GM12878 (cell line): ENCODE results near the gene TRERF1. TPM values are rescaled to one million over a fixed set of nuclear protein-coding genes. Genes with fewer than 3 reads are reported as not detected.

Experiments used
- ATAC-seq: fragments of 200-7000 bp; cut with Tn5 transposase; 3 replicates; pipeline ENCODE4 v1.9.1; 2020; ENCODE audit warnings: mild to moderate bottlenecking, moderate library complexity
- BruUV-seq: library from RNA; stranded (reverse); fragments of 400-500 nt; replicated peaks from 2 replicates; lab custom pipeline; 2021; lab: Mats Ljungman, UMichigan
- CTCF ChIA-PET: fragments of 300-600 bp; sonication (Branson Sonifier 250); formaldehyde crosslinking; extraction: SDS; loops from one replicate; lab custom pipeline; 2021; ENCODE audit warnings: inconsistent platforms; lab: Yijun Ruan, JAX
- POLR2A ChIA-PET: fragments of 350-600 bp; formaldehyde crosslinking; extraction: SDS; loops from one replicate; lab custom pipeline; 2021; ENCODE audit warnings: inconsistent platforms; lab: Charles Lee
- RAD21 ChIA-PET: fragments of 300-600 bp; sonication (Branson Sonifier 250); formaldehyde crosslinking; loops from one replicate; lab custom pipeline; 2023; ENCODE audit warnings: antibody characterized with exemption; ENCODE audit not compliant: unreplicated experiment; lab: Charles Lee
- SMC1A ChIA-PET: fragments of 300-600 bp; sonication (Branson Sonifier 250); formaldehyde crosslinking; loops from one replicate; lab custom pipeline; 2023; ENCODE audit not compliant: unreplicated experiment, uncharacterized antibody; lab: Charles Lee
- DNase-seq: peaks from one replicate; pipeline ENCODE4 v3.0.0-alpha.2; 2011; ENCODE audit warnings: low read depth, low spot score
- FAIRE-seq: peaks from 3 replicates; lab custom pipeline; 2011; peaks lifted over from hg19 to GRCh38; lab: Jason Lieb, UNC
- H2AFZ ChIP-seq: 2 replicates; pipeline ENCODE4 v1.6.0; 2011; ENCODE audit warnings: low read depth, low read length, control low read depth; ENCODE audit not compliant: control insufficient read depth
- H3K27ac ChIP-seq: 2 replicates; pipeline ENCODE4 v1.5.1; 2011; ENCODE audit warnings: control low read depth; ENCODE audit not compliant: control insufficient read depth, insufficient read depth
- H3K27me3 ChIP-seq, 2 experiments: replicated peaks in 1 of 2; 2 replicates each; pipeline versions ENCODE4 v1.6.0 to v1.6.1; 2011; ENCODE audit warnings: low read length in 1 of 2; ENCODE audit not compliant: control insufficient read depth in 2 of 2, insufficient read depth in 2 of 2
- H3K36me3 ChIP-seq, 2 experiments: 2 replicates each; pipeline ENCODE4 v1.5.1; 2011; ENCODE audit warnings: low read length in 1 of 2; ENCODE audit not compliant: control insufficient read depth in 2 of 2, insufficient read depth in 2 of 2
- H3K4me1 ChIP-seq: 2 replicates; pipeline ENCODE4 v1.6.1; 2011; ENCODE audit warnings: mild to moderate bottlenecking, low read length, moderate library complexity, mixed read lengths; ENCODE audit not compliant: control insufficient read depth, insufficient read depth
- H3K4me2 ChIP-seq: 2 replicates; pipeline ENCODE4 v1.6.0; 2011; ENCODE audit warnings: control low read depth; ENCODE audit not compliant: control insufficient read depth, insufficient read depth
- H3K4me3 ChIP-seq: fragments of 200-600 bp; sonication (generic); 2 replicates; pipeline ENCODE4 v1.5.1; 2016
- H3K79me2 ChIP-seq: 2 replicates; pipeline ENCODE4 v1.6.0; 2011; ENCODE audit warnings: low read length; ENCODE audit not compliant: control insufficient read depth, insufficient read depth
- H3K9ac ChIP-seq: 2 replicates; pipeline ENCODE4 v1.8.0; 2011; ENCODE audit warnings: low read length, control low read depth, mixed read lengths; ENCODE audit not compliant: control insufficient read depth, insufficient read depth
- H3K9me3 ChIP-seq: replicated peaks from 3 replicates; pipeline ENCODE4 v1.5.1; 2011; ENCODE audit warnings: mild to moderate bottlenecking, low read length; ENCODE audit not compliant: control insufficient read depth, insufficient read depth
- H4K20me1 ChIP-seq: 2 replicates; pipeline ENCODE4 v1.6.0; 2011; ENCODE audit not compliant: control insufficient read depth, insufficient read depth
- ASH2L ChIP-seq: fragments of 300-600, 200-600 bp; sonication (generic); IDR thresholded peaks from 2 replicates; pipeline ENCODE4 v1.6.1; 2017; ENCODE audit warnings: low read depth, mild to moderate bottlenecking, borderline replicate concordance
- BCL11A ChIP-seq: IDR thresholded peaks from 2 replicates; pipeline ENCODE4 v1.6.1; 2011; ENCODE audit warnings: low read depth, low read length
- BHLHE40 ChIP-seq, 2 experiments: fragments of 450-650 bp in 1 of 2; IDR thresholded peaks; 2 replicates each; pipeline ENCODE4 v1.6.1; 2011 to 2017; ENCODE audit warnings: low read depth in 2 of 2, borderline replicate concordance in 1 of 2, improper control_type of control experiment in 1 of 2, low read length in 1 of 2, mild to moderate bottlenecking in 1 of 2
- FOS ChIP-seq: IDR thresholded peaks from 3 replicates; pipeline ENCODE4 v1.6.1; 2011; ENCODE audit warnings: borderline replicate concordance; ENCODE audit not compliant: insufficient read length; ENCODE audit errors: extremely low read depth
- KLF5 ChIP-seq: fragments of 450-650 bp; IDR thresholded peaks from 2 replicates; pipeline ENCODE4 v1.6.1; 2014; ENCODE audit warnings: mild to moderate bottlenecking; ENCODE audit not compliant: partially characterized antibody
- MEF2A ChIP-seq: IDR thresholded peaks from 2 replicates; pipeline ENCODE4 v1.6.1; 2011; ENCODE audit warnings: low read depth, mild to moderate bottlenecking, low read length, moderate library complexity; ENCODE audit not compliant: insufficient read depth
- MTA2 ChIP-seq: fragments of 450-650 bp; IDR thresholded peaks from 2 replicates; pipeline ENCODE4 v1.6.1; 2016; ENCODE audit warnings: low read depth, mild to moderate bottlenecking, moderate library complexity
- MYC ChIP-seq: IDR thresholded peaks from 2 replicates; pipeline ENCODE4 v1.6.1; 2011; ENCODE audit warnings: mild to moderate bottlenecking, low read length, moderate library complexity, inconsistent platforms; ENCODE audit not compliant: insufficient read depth, insufficient replicate concordance, insufficient read length, severe bottlenecking
- NBN ChIP-seq: fragments of 450-650 bp; IDR thresholded peaks from 2 replicates; pipeline ENCODE4 v1.6.1; 2016
- POLR2A ChIP-seq: IDR thresholded peaks from 2 replicates; pipeline ENCODE4 v1.6.1; 2011; ENCODE audit warnings: low read depth, mild to moderate bottlenecking, low read length
- RFX5 ChIP-seq: IDR thresholded peaks from 2 replicates; pipeline ENCODE4 v1.6.1; 2011; ENCODE audit warnings: low read depth, low read length, improper control_type of control experiment
- SPI1 ChIP-seq: IDR thresholded peaks from 2 replicates; pipeline ENCODE4 v1.6.1; 2011; ENCODE audit warnings: low read depth, mild to moderate bottlenecking, low read length, moderate library complexity, borderline replicate concordance; ENCODE audit not compliant: insufficient read depth
- TCF12 ChIP-seq: IDR thresholded peaks from 2 replicates; pipeline ENCODE4 v1.6.1; 2011; ENCODE audit warnings: low read depth, mild to moderate bottlenecking, low read length
- ZNF217 ChIP-seq: fragments of 450-650 bp; IDR thresholded peaks from 2 replicates; pipeline ENCODE4 v1.6.1; 2017; ENCODE audit warnings: antibody characterized with exemption, mild to moderate bottlenecking
- WGBS: methylation state at CpG from one replicate; pipeline ENCODE4 v1.1.6; 2016; ENCODE audit warnings: low lambda C conversion rate; ENCODE audit not compliant: insufficient replicate concordance, insufficient coverage; ENCODE audit errors: missing lambda C conversion rate; 5-methylcytosine and 5-hydroxymethylcytosine counted together
- in situ Hi-C: fragments of 300-500 bp; cut with MboI; formaldehyde crosslinking; loops from 9 replicates; pipeline ENCODE4 v1.14.3; 2018; ENCODE audit warnings: mixed read lengths
- intact Hi-C: fragments of 100-400 bp; cut with micrococcal nuclease; formaldehyde crosslinking; loops from one replicate; pipeline ENCODE4 v1.14.2; 2022; ENCODE audit not compliant: unreplicated experiment
- polyA plus RNA-seq, 11 experiments: library from polyadenylated mRNA; depleted of rRNA in 4 of 11; unstranded in 6 of 11; stranded (reverse) in 5 of 11; fragments of >200 nt; fragmentation: Nextera tagmentation in 4 of 11; fragmentation: Illumina TruSeq in 1 of 11; extraction: Ambion mirVana in 4 of 11; extraction: Trizol in 1 of 11; gene quantifications; 1 replicate in 1 of 11; 2 replicates in 10 of 11; pipeline versions ENCODE4 v1.2.1 to v1.2.3, GENCODE V29; 2011 to 2016; ENCODE audit warnings: inconsistent platforms in 2 of 11, missing spikeins in 2 of 11, low read depth in 1 of 11
- total RNA-seq, 4 experiments: library from RNA; depleted of rRNA in 3 of 4; stranded (reverse); fragments of >200 nt in 3 of 4; fragmentation: Illumina TruSeq in 1 of 4; extraction: Trizol in 1 of 4; gene quantifications; 2 replicates each; pipeline versions ENCODE4 v1.2.1 to v1.2.3, GENCODE V29; 2013 to 2021
- TF ChIP-seq, protein P1 (sequence below): fragments of 450-650 bp; formaldehyde crosslinking; IDR thresholded peaks from 2 replicates; pipeline ENCODE4 v1.4.0; 2022; ENCODE audit warnings: mild to moderate bottlenecking, moderate library complexity
- TF ChIP-seq, protein P2 (sequence below): fragments of 450-650 bp; IDR thresholded peaks from 2 replicates; pipeline ENCODE4 v1.6.1; 2016; ENCODE audit warnings: mild to moderate bottlenecking

The TRERF1 gene
- total and polyA plus RNA-seq, 10 of the 15 experiments (the other 5 are each of a cell fraction or from before 2014, with no cell fraction given): 2.2 to 19.4 (median 7.2) TPM

DNA sequence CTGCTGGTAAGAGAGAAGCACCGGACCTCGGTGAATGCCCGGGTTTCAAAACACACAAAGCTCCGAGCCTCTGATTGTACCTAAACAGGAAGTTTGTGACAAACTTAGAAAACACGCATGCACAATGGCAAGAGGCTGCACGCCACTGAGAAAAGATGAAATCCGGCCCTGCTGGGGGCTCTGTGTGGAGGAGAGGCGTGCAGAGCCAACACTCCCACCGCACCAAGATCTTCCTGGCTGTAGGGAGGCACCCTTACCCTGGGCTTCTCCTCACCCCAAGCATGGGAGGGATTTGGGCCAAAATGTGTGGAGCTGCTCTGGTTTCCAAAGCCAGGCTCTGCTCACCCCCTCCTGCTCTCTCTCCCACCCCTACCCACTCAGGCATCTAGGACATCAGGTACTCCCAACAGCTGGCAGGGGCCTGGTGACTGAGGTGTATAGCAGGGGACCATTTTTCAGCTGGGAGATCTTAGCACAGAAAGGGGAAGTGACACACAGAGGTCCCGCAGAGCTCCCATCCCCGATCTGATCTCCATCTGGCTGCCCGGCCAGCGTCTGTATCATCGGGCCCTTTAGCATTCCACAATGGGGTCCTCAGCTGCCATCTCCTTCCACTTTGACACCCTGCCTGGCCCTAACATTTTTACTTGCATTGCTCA is 84.2 kb downstream of the TRERF1 start:
- Histone ChIP-seq H3K27ac (peak overlapping the region; percentile 82), H4K20me1 (no peaks in the 10 kb centered on the region), H3K4me2 (peak overlapping the region; percentile 85), H2AFZ (peak overlapping the region; percentile 63), H3K9ac (peak overlapping the region; percentile 30), H3K9me3 (no peaks in the 10 kb centered on the region; the same call in 2 of the 3 replicates), H3K36me3 (no peaks in the 10 kb centered on the region), H3K79me2 (peaks cover 14% of the 10 kb centered on the region), H3K4me1 (peaks cover 58% of the 10 kb centered on the region), H3K4me3 (peak overlapping the region; percentile 35; the same call in 1 of the 2 replicates), H3K27me3 (no peaks in the 10 kb centered on the region)
- RAD21 ChIA-PET: interaction anchor here (0.7 to 5.1 kb wide), 18 partner anchors 9 to 180 kb away, joined by 3 to 54 read pairs (median 5); no protein-coding TSS in a partner anchor
- SMC1A ChIA-PET: interaction anchor here (0.8 to 4.5 kb wide), 21 partner anchors 9 to 180 kb away, joined by 3 to 65 read pairs (median 5); partner anchors contain the start of gene TRERF1
- no TSS peak for BruUV-seq
- peak; percentile 83 for FAIRE-seq
- peak; percentile 59 for DNase-seq
- WGBS: under 1% methylated on average over 14 of the region's 14 CpGs
- POLR2A ChIA-PET: interaction anchor here (0.5 to 2.8 kb wide), 10 partner anchors 10 to 447 kb away, joined by 3 to 12 read pairs (median 4); partner anchors contain the start of gene TRERF1
- CTCF ChIA-PET: interaction anchor here (0.6 to 3.2 kb wide), 15 partner anchors 10 to 894 kb away, joined by 3 to 20 read pairs (median 3); no protein-coding TSS in a partner anchor
- intact Hi-C loops (loop anchor here (5.0 kb wide), 1 partner anchor 85 kb away; the partner anchor contains the start of gene TRERF1), in situ Hi-C loops (no loop called here)
- peak; percentile 92 for ATAC-seq
- TF ChIP-seq ASH2L (no peak), SPI1 (peak; percentile 99), TCF12 (peak; percentile 86), MEF2A (0 out of 2 replicates have a peak, but pooled peaks have one; percentile 54), FOS (no peak), MTA2 (0 out of 2 replicates have a peak, but pooled peaks have one; percentile 11), POLR2A (peak; percentile 52), ZNF217 (no peak), KLF5 (no peak), MYC (no peak), BHLHE40 (IDR thresholded peaks at IDR 0.05; ENCODE audit: borderline replicate concordance in 1 of 2, low read depth in 2 of 2, low read length in 1 of 2) (peak; percentile 27 to 40; a peak in 1 of 4 replicates), RFX5 (no peak), NBN (peak; percentile 60; the same call in 1 of the 2 replicates), BCL11A (0 out of 2 replicates have a peak, but pooled peaks have one; percentile 20)
- TF ChIP-seq, protein P1, sequence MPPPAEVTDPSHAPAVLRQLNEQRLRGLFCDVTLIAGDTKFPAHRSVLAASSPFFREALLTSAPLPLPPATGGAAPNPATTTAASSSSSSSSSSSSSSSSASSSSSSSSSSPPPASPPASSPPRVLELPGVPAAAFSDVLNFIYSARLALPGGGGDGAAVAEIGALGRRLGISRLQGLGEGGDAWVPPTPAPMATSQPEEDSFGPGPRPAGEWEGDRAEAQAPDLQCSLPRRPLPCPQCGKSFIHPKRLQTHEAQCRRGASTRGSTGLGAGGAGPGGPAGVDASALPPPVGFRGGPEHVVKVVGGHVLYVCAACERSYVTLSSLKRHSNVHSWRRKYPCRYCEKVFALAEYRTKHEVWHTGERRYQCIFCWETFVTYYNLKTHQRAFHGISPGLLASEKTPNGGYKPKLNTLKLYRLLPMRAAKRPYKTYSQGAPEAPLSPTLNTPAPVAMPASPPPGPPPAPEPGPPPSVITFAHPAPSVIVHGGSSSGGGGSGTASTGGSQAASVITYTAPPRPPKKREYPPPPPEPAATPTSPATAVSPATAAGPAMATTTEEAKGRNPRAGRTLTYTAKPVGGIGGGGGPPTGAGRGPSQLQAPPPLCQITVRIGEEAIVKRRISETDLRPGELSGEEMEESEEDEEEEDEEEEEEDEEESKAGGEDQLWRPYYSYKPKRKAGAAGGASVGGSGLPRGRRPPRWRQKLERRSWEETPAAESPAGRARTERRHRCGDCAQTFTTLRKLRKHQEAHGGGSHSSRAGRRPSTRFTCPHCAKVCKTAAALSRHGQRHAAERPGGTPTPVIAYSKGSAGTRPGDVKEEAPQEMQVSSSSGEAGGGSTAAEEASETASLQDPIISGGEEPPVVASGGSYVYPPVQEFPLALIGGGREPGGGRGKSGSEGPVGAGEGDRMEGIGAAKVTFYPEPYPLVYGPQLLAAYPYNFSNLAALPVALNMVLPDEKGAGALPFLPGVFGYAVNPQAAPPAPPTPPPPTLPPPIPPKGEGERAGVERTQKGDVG: no peak
- TF ChIP-seq, protein P2, sequence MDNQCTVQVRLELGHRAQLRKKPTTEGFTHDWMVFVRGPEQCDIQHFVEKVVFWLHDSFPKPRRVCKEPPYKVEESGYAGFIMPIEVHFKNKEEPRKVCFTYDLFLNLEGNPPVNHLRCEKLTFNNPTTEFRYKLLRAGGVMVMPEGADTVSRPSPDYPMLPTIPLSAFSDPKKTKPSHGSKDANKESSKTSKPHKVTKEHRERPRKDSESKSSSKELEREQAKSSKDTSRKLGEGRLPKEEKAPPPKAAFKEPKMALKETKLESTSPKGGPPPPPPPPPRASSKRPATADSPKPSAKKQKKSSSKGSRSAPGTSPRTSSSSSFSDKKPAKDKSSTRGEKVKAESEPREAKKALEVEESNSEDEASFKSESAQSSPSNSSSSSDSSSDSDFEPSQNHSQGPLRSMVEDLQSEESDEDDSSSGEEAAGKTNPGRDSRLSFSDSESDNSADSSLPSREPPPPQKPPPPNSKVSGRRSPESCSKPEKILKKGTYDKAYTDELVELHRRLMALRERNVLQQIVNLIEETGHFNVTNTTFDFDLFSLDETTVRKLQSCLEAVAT: no peak
